DND-41 (cell line): ENCODE results near the gene SH2D1A.

Experiments used
- ATAC-seq: fragments of 200-7000 bp; cut with Tn5 transposase; 3 replicates; pipeline ENCODE4 v1.9.1; 2021; ENCODE audit warnings: low read depth; ENCODE audit not compliant: insufficient read depth
- DNase-seq: peaks from one replicate; pipeline ENCODE4 v3.0.0-alpha.2; 2020
- H2AFZ ChIP-seq: 2 replicates; pipeline ENCODE4 v1.6.0; 2012; ENCODE audit warnings: low read depth, low read length
- H3K27ac ChIP-seq: 2 replicates; pipeline ENCODE4 v1.5.1; 2012; ENCODE audit warnings: low read length, inconsistent platforms
- H3K27me3 ChIP-seq: fragments of 200-600 bp; sonication (generic); 2 replicates; pipeline ENCODE4 v1.6.0; 2012; ENCODE audit warnings: low read length, mild to moderate bottlenecking, inconsistent platforms; ENCODE audit not compliant: insufficient read depth, poor library complexity
- H3K36me3 ChIP-seq: 2 replicates; pipeline ENCODE4 v1.5.1; 2012; ENCODE audit warnings: low read length, inconsistent platforms; ENCODE audit not compliant: insufficient read depth
- H3K4me1 ChIP-seq: 2 replicates; pipeline ENCODE4 v1.5.1; 2012; ENCODE audit warnings: mild to moderate bottlenecking, low read length; ENCODE audit not compliant: insufficient read depth
- H3K4me2 ChIP-seq: 2 replicates; pipeline ENCODE4 v1.6.0; 2012; ENCODE audit warnings: mild to moderate bottlenecking, moderate library complexity, low read length, inconsistent platforms; ENCODE audit not compliant: insufficient read depth
- H3K4me3 ChIP-seq, 2 experiments: fragments of 200-600 bp in 1 of 2; shearing (Covaris generic) in 1 of 2; 2 replicates each; pipeline ENCODE4 v1.5.1; 2012 to 2016; ENCODE audit warnings: inconsistent platforms in 2 of 2, low read length in 2 of 2, mild to moderate bottlenecking in 2 of 2, low read depth in 1 of 2, moderate library complexity in 1 of 2
- H3K79me2 ChIP-seq: 2 replicates; pipeline ENCODE4 v1.6.0; 2012; ENCODE audit warnings: low read length, inconsistent platforms; ENCODE audit not compliant: insufficient read depth
- H3K9ac ChIP-seq: 2 replicates; pipeline ENCODE4 v1.6.0; 2012; ENCODE audit warnings: low read depth, mild to moderate bottlenecking, inconsistent platforms, low read length, moderate library complexity
- H3K9me3 ChIP-seq: 2 replicates; pipeline ENCODE4 v1.5.1; 2012; ENCODE audit warnings: low read length, moderate library complexity, mild to moderate bottlenecking, inconsistent platforms; ENCODE audit not compliant: insufficient read depth, severe bottlenecking
- H4K20me1 ChIP-seq: 2 replicates; pipeline ENCODE4 v1.6.0; 2012; ENCODE audit warnings: low read length; ENCODE audit not compliant: insufficient read depth
- CTCF ChIP-seq: IDR thresholded peaks from 2 replicates; pipeline ENCODE4 v1.5.1; 2012; ENCODE audit warnings: borderline replicate concordance, low read length, moderate library complexity, mild to moderate bottlenecking; ENCODE audit not compliant: poor library complexity, severe bottlenecking; ENCODE audit errors: extremely low read depth
- EZH2 ChIP-seq: IDR thresholded peaks from 3 replicates; pipeline ENCODE4 v1.6.1; 2012; ENCODE audit warnings: borderline replicate concordance, low read depth, mild to moderate bottlenecking, moderate library complexity, low read length, inconsistent platforms; ENCODE audit not compliant: severe bottlenecking

SH2D1A gene

GRCh38 chrX:124395145-124395880 is 49.0 kb downstream of the SH2D1A start:
- peak; percentile 60 for DNase-seq
- Histone ChIP-seq H3K27me3 (no peaks in the 10 kb centered on the region), H3K9me3 (no peaks in the 10 kb centered on the region), H3K4me1 (peaks cover 57% of the 10 kb centered on the region), H3K9ac (peak overlapping the region; percentile 59), H3K4me3 (peak overlapping the region in 1 of 2 experiments; percentile 47; a peak in 2 of 4 replicates), H2AFZ (no peak overlapping the region), H3K79me2 (no peaks in the 10 kb centered on the region), H4K20me1 (no peaks in the 10 kb centered on the region), H3K4me2 (peak overlapping the region; percentile 60), H3K36me3 (no peaks in the 10 kb centered on the region), H3K27ac (peak overlapping the region; percentile 98)
- TF ChIP-seq CTCF = peak; percentile 14
- no peak for TF ChIP-seq EZH2
- peak; percentile 86 for ATAC-seq

- DNase-seq (no peak), ATAC-seq (no peak)
- H3K79me2 ChIP-seq = no peaks in the 10 kb centered on the region
- H4K20me1 ChIP-seq = no peaks in the 10 kb centered on the region
- TF ChIP-seq EZH2 (no peak), CTCF (no peak)
- no peaks in the 10 kb centered on the region for H3K36me3 ChIP-seq
- H3K27ac ChIP-seq = no peak overlapping the region
- no peaks in the 10 kb centered on the region for H3K9me3 ChIP-seq
- H3K4me1 ChIP-seq = peaks cover 15% of the 10 kb centered on the region
- H3K9ac ChIP-seq = no peak overlapping the region
- no peak overlapping the region for H2AFZ ChIP-seq
- H3K4me2 ChIP-seq = no peak overlapping the region
- no peak overlapping the region for H3K4me3 ChIP-seq
- no peaks in the 10 kb centered on the region for H3K27me3 ChIP-seq
Observed at GRCh38 chrX:124401696-124402095, 55.3 kb downstream of the SH2D1A start.

GRCh38 chrX:124405868-124406267 is 59.5 kb downstream of the SH2D1A start:
- no peak overlapping the region for H3K4me2 ChIP-seq
- peaks cover 7% of the 10 kb centered on the region for H3K4me1 ChIP-seq
- H3K36me3 ChIP-seq = no peaks in the 10 kb centered on the region
- no peaks in the 10 kb centered on the region for H3K79me2 ChIP-seq
- TF ChIP-seq EZH2 (no peak), CTCF (no peak)
- no peak overlapping the region for H3K9ac ChIP-seq
- ATAC-seq = no peak
- no peaks in the 10 kb centered on the region for H4K20me1 ChIP-seq
- no peak for DNase-seq
- no peak overlapping the region for H3K4me3 ChIP-seq
- no peaks in the 10 kb centered on the region for H3K27me3 ChIP-seq
- H3K9me3 ChIP-seq = no peaks in the 10 kb centered on the region
- H3K27ac ChIP-seq = no peak overlapping the region
- H2AFZ ChIP-seq = 0 out of 2 replicates have a peak overlapping the region, but pooled peaks have one; percentile 32
